ENCODE results near the gene EIF4B. TPM values are rescaled to one million over a fixed set of nuclear protein-coding genes. Genes with fewer than 3 reads are reported as not detected.

The EIF4B gene
- total and polyA plus RNA-seq, 2 of the 13 experiments (the other 11 are each of a cell fraction or from before 2014, with no cell fraction given), result 416 to 548 TPM

DNA sequence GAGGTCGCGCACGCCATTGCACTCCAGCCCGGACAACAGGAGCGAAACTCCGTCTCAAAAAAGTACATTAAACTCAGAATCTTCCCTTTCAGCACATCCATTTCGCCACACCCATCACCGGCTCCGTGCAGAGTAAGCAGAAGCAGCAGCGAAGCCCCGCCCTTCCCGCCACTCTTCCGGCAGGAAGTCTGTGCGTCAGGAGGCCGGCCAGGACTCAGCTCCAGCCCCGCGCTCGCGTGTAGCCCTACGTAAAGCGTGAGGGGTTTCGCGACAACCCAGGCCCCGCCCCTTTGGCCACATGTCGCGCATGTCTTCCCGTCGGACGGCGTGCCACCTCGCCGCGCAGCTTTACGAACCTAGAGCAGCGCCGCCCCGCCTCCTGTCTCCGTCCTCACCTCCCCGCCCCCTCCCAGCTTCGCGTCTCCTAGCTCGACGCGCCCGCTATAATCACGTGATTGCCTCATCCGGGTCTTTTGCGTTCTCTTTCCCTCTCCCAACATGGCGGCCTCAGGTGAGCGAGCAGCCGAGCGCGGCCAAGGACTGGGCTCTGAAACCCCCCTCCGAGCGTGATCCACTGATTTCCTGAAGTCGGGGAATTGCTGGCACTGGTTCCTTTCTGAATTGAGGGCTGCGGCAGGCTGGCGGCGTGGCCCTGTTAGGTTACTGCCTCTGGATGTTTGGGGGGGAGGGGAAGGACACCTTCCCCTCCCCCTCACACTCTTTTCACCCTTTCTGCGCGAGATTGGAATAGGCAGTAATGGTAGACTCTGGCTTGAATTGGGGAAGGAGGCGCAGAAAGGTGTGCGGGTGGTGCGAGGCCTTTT lies at the start of gene EIF4B (continued):
- TF ChIP-seq ZNF776 (CRISPR knock-in tag; IDR thresholded peaks at IDR 0.05) (no peak), KLF9 (CRISPR knock-in tag; IDR thresholded peaks at IDR 0.05; ENCODE audit: low read depth) (no peak; the same call in 1 of the 2 replicates), MXI1 (IDR thresholded peaks at IDR 0.05; ENCODE audit: borderline replicate concordance, low read depth, low read length) (peak; percentile 96; the same call in 2 of the 3 replicates), ZSCAN29 (CRISPR knock-in tag; conservative IDR thresholded peaks at IDR 0.05) (peak; percentile 44; the same call in 1 of the 2 replicates), ZSCAN31 (CRISPR knock-in tag; IDR thresholded peaks at IDR 0.05; ENCODE audit: low read depth) (peak; percentile 45; the same call in 1 of the 2 replicates), ZNF556 (CRISPR knock-in tag; IDR thresholded peaks at IDR 0.05; ENCODE audit: borderline replicate concordance) (no peak), HCFC1 (IDR thresholded peaks at IDR 0.05; ENCODE audit: low read depth, low read length) (peak; percentile 18), ZNF724P (CRISPR knock-in tag; IDR thresholded peaks at IDR 0.05; ENCODE audit: borderline replicate concordance) (peak; percentile 81; the same call in 1 of the 2 replicates), JUN (CRISPR knock-in tag; IDR thresholded peaks at IDR 0.05) (peak; percentile 72; the same call in 1 of the 2 replicates), TEAD2 (CRISPR knock-in tag; IDR thresholded peaks at IDR 0.05) (no peak), ZNF772 (CRISPR knock-in tag; IDR thresholded peaks at IDR 0.05) (peak; percentile 68), ZNF350 (CRISPR knock-in tag; IDR thresholded peaks at IDR 0.05; ENCODE audit: borderline replicate concordance, low read depth) (peak; percentile 83; the same call in 1 of the 2 replicates), POLR2G (IDR thresholded peaks at IDR 0.05; ENCODE audit: low read depth, low read length) (peak; percentile 80), ZBTB7B (CRISPR knock-in tag; IDR thresholded peaks at IDR 0.05) (no peak), NONO (IDR thresholded peaks at IDR 0.05) (no peak), NONO (CRISPR knock-in tag; conservative IDR thresholded peaks at IDR 0.05) (0 out of 2 replicates have a peak, but pooled peaks have one; percentile 39), DPF2 (CRISPR knock-in tag; IDR thresholded peaks at IDR 0.05; ENCODE audit: borderline replicate concordance, low read depth) (no peak)
- TF ChIP-seq, protein P1, sequence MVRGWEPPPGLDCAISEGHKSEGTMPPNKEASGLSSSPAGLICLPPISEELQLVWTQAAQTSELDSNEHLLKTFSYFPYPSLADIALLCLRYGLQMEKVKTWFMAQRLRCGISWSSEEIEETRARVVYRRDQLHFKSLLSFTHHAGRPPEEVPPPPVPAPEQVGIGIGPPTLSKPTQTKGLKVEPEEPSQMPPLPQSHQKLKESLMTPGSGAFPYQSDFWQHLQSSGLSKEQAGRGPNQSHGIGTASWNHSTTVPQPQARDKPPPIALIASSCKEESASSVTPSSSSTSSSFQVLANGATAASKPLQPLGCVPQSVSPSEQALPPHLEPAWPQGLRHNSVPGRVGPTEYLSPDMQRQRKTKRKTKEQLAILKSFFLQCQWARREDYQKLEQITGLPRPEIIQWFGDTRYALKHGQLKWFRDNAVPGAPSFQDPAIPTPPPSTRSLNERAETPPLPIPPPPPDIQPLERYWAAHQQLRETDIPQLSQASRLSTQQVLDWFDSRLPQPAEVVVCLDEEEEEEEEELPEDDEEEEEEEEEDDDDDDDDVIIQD (CRISPR knock-in tag; IDR thresholded peaks at IDR 0.05; ENCODE audit: low read depth), result 0 out of 2 replicates have a peak, but pooled peaks have one; percentile 24
- TF ChIP-seq, protein P2, sequence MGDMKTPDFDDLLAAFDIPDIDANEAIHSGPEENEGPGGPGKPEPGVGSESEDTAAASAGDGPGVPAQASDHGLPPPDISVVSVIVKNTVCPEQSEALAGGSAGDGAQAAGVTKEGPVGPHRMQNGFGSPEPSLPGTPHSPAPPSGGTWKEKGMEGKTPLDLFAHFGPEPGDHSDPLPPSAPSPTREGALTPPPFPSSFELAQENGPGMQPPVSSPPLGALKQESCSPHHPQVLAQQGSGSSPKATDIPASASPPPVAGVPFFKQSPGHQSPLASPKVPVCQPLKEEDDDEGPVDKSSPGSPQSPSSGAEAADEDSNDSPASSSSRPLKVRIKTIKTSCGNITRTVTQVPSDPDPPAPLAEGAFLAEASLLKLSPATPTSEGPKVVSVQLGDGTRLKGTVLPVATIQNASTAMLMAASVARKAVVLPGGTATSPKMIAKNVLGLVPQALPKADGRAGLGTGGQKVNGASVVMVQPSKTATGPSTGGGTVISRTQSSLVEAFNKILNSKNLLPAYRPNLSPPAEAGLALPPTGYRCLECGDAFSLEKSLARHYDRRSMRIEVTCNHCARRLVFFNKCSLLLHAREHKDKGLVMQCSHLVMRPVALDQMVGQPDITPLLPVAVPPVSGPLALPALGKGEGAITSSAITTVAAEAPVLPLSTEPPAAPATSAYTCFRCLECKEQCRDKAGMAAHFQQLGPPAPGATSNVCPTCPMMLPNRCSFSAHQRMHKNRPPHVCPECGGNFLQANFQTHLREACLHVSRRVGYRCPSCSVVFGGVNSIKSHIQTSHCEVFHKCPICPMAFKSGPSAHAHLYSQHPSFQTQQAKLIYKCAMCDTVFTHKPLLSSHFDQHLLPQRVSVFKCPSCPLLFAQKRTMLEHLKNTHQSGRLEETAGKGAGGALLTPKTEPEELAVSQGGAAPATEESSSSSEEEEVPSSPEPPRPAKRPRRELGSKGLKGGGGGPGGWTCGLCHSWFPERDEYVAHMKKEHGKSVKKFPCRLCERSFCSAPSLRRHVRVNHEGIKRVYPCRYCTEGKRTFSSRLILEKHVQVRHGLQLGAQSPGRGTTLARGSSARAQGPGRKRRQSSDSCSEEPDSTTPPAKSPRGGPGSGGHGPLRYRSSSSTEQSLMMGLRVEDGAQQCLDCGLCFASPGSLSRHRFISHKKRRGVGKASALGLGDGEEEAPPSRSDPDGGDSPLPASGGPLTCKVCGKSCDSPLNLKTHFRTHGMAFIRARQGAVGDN (CRISPR knock-in tag; IDR thresholded peaks at IDR 0.05), result peak; percentile 92
- TF ChIP-seq, protein P3, sequence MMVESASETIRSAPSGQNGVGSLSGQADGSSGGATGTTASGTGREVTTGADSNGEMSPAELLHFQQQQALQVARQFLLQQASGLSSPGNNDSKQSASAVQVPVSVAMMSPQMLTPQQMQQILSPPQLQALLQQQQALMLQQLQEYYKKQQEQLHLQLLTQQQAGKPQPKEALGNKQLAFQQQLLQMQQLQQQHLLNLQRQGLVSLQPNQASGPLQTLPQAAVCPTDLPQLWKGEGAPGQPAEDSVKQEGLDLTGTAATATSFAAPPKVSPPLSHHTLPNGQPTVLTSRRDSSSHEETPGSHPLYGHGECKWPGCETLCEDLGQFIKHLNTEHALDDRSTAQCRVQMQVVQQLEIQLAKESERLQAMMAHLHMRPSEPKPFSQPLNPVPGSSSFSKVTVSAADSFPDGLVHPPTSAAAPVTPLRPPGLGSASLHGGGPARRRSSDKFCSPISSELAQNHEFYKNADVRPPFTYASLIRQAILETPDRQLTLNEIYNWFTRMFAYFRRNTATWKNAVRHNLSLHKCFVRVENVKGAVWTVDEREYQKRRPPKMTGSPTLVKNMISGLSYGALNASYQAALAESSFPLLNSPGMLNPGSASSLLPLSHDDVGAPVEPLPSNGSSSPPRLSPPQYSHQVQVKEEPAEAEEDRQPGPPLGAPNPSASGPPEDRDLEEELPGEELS (CRISPR knock-in tag; IDR thresholded peaks at IDR 0.05), result peak; percentile 70
- TF ChIP-seq, protein P4, sequence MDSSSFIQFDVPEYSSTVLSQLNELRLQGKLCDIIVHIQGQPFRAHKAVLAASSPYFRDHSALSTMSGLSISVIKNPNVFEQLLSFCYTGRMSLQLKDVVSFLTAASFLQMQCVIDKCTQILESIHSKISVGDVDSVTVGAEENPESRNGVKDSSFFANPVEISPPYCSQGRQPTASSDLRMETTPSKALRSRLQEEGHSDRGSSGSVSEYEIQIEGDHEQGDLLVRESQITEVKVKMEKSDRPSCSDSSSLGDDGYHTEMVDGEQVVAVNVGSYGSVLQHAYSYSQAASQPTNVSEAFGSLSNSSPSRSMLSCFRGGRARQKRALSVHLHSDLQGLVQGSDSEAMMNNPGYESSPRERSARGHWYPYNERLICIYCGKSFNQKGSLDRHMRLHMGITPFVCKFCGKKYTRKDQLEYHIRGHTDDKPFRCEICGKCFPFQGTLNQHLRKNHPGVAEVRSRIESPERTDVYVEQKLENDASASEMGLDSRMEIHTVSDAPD (CRISPR knock-in tag; IDR thresholded peaks at IDR 0.05), result no peak
